GM12874 (cell line): ENCODE measurements around the gene ANKDD1B.

Source experiments
- TF ChIP-seq, protein P1 (sequence below): IDR thresholded peaks from 2 replicates; pipeline ENCODE4 v1.5.1; 2011; ENCODE audit warnings: low read depth, mild to moderate bottlenecking, control low read depth, low read length, moderate library complexity; ENCODE audit not compliant: insufficient read depth

Gene ANKDD1B

DNA sequence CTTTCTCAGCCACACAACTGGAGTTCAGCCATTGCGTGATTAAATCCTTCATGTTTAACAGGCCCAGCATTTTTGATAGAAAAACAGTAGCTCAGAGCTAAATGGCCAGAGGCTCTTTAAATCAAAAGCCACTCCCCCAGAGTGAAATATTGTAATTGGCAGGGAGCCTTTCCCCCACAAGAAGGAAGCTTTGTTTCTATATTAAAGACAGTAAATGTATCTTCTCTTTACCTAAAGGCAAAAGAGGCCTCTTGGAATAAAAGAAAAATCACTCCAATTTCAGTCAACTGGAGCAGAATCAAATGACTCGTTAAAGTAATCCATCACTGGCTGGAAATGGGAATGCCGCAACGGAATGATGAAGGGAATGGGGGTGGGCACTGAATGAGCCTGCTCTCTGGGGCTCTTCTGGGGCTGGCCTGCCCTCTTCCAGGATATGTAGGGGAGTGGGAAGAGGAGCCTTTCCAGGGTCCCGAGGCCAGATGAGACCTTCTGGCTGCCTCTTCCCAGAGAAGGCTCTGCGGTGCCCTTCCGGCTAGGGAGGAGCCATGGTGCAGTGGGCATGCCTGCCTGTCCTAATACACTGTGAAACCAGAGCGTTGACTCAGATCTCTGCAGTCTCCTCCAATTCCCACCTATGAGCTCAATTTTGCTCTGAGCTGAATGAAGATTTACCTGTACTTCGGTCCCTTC is 45.2 kb downstream of the ANKDD1B start:
- TF ChIP-seq, protein P1, sequence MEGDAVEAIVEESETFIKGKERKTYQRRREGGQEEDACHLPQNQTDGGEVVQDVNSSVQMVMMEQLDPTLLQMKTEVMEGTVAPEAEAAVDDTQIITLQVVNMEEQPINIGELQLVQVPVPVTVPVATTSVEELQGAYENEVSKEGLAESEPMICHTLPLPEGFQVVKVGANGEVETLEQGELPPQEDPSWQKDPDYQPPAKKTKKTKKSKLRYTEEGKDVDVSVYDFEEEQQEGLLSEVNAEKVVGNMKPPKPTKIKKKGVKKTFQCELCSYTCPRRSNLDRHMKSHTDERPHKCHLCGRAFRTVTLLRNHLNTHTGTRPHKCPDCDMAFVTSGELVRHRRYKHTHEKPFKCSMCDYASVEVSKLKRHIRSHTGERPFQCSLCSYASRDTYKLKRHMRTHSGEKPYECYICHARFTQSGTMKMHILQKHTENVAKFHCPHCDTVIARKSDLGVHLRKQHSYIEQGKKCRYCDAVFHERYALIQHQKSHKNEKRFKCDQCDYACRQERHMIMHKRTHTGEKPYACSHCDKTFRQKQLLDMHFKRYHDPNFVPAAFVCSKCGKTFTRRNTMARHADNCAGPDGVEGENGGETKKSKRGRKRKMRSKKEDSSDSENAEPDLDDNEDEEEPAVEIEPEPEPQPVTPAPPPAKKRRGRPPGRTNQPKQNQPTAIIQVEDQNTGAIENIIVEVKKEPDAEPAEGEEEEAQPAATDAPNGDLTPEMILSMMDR = no peak

DNA sequence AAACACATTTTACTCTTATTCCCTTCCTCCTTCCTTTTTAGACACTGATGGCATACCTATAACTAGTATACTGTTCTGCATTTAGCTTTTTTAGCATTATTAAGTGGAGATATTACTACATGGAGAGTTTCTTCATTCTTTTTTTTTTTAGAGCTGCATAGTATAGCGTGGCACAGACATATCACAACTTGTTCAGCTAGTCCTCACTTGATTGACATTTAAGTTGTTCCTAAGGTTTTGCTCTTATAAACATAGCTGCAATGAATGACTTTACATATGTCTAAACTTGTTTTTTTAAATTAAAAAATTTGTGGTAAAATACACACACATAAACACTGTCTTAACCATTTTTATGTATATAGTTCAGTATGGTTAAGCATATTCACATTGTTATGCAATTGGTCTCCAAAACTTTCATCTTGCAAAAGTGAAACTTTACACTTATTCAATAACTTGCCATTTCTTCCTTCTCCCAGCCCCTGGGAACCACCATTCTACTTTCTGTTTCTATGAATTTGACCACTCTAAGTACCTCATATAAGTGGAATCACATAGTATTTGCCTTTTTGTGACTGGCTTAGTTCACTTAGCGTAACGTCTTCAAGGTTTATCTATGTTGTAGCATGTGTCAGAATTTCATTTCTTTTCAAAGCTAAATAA is 48.7 kb downstream of the ANKDD1B start:
- TF ChIP-seq, protein P1 = no peak

DNA sequence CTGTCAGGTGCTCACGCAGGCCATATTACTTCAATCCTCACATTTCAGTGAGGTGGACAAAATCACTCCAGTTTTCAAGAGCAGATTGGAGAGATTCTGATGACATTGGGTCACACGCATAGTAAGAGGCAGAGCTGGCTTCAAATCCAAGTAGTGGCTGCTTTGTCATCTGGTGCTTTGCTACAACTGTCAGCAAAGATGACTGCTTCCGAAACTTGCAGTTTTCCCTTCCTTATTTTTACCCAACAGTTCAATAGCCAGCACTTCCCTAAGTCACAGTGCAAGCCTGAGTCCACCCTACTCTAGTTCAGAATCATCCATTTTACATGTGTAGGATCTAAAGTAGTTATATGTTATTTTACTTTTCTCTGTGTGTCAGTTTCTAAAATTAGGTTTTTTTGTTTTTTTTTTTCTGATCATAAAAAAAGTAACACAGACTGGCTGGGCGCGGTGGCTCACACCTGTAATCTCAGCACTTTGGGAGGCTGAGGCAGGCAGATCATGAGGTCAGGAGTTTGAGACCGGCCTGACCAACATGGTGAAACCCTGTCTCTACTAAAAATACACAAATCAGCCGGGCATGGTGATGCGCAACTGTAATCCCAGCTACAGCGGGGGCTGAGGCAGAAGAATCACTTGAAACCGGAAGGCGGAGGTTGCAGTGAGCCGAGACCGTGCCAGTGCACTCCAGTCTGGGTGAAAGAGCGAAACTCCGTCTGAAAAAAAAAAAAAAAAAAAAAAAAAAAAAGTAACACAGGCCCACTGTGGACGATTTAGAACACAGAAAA is 49.6 kb downstream of the ANKDD1B start:
- TF ChIP-seq, protein P1 = no peak

DNA sequence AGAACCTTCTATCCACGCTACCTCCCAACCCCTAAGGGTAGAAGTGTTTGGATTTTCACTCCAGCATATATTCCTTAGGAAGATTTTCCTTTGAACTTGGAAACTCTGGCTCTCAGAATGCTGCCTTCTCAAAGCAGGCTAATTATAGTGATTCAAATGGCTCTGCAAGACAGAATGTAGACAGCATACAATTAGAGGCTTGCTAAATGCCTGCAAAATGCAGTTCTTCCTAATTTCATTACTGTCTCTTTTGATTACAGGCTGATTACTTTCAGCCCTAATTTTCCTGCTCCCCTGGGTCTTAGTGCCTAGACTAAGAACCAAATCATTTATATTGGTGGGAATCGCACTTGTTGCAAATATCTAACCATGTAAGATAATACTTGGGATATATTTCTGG is 50.8 kb downstream of the ANKDD1B start:
- TF ChIP-seq, protein P1 = no peak

DNA sequence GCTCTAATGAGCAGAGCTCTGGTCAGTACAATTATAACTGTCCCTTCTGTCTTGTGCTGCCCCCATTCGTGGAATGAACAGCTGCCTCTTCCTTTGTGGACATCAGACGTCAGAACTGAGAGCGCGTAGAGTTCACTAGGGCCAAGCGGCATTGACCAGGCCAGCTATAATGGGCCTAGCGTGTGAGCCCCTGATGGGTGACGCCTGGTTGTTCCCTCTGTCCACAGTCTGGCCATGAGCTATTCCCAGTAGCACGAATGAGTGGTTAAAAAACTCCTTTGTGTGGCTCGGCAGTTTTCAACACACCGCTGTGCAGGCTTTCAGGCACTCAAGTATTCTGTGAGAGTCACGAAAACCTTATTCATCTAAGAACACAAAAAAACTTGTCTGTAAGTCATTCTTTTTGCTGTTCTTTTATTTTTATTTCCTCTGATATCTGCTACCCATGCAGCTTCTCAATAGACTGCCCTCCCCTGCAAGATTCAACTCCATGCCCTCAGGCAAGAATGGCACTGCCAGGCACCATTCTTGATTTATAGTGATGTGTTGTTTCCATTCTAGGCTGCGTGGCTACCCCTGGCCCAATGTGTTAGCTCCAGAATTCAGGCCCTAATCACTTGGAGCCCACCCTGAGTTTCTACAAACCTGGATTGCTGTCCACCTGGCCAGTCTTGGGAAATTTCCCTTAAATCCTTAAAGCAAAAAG is 52.5 kb downstream of the ANKDD1B start:
- TF ChIP-seq, protein P1 = no peak

DNA sequence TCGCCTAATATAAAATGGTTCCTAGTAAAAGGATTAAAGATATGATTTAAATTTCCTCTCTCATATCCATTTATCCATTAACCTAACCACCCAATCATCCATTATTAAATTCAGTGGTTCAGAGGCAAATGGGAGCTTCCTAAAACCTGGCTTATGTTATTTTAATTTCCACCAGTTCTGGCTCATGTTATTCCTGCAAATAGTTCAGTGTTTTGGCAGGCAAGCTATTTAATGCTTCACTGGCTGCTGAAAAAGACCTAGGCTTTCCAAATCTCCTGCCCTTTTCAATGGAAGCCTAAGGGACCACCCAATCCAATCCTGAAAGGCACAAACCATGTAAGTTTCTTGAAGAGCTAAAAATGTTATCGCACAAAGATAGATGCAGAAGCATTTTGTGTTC is 53.7 kb downstream of the ANKDD1B start:
- TF ChIP-seq, protein P1 = no peak

DNA sequence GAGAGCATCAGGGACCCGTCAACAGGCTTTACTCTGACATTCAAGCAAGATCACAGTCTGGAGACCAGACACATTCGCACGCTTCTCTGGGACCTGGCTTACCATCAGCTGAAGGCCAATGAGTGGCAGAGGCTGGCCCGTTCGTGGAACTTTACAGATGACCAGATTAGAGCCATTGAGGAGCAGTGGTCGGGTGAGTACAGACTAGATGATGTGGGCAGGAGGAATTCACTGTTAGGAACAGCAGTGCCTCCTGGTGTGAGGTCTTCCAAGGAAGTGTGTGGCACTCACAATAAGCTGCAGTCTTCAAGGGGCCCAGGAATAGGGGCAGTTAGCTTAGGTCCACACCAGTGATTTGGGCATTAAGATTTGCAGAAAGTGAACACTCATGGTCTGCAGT is 55.5 kb downstream of the ANKDD1B start:
- TF ChIP-seq, protein P1 = no peak
